C4-2B (cell line): ENCODE results near the gene RNF111.

Source experiments
- H3K27ac ChIP-seq: fragments of 450-650 bp; 2 replicates; pipeline ENCODE4 v1.5.1; 2017
- CTCF ChIP-seq: fragments of 450-650 bp; conservative IDR thresholded peaks from 2 replicates; pipeline ENCODE4 v1.5.1; 2017; ENCODE audit warnings: mild to moderate bottlenecking
- ZFX ChIP-seq: fragments of 450-650 bp; IDR thresholded peaks from 2 replicates; pipeline ENCODE4 v1.6.1; 2017

The RNF111 gene

GRCh38 chr15:59060348-59060747 lies 72.9 kb downstream of the RNF111 start:
- TF ChIP-seq CTCF: no peak
- TF ChIP-seq ZFX: no peak
- no peak overlapping the region for H3K27ac ChIP-seq

GRCh38 chr15:59063042-59063441 lies 75.6 kb downstream of the RNF111 start:
- no peak overlapping the region for H3K27ac ChIP-seq
- TF ChIP-seq CTCF (no peak), ZFX (no peak)

- TF ChIP-seq CTCF: no peak
These were observed 82.0 kb downstream of the RNF111 start for GRCh38 chr15:59069430-59069829.

GRCh38 chr15:59074607-59075006 lies 87.1 kb downstream of the RNF111 start:
- no peak overlapping the region for H3K27ac ChIP-seq
- TF ChIP-seq ZFX (no peak), CTCF (no peak)

More at GRCh38 chr15:59069430-59069829, 82.0 kb downstream of the RNF111 start:
- H3K27ac ChIP-seq: no peak overlapping the region

GRCh38 chr15:59087731-59088130 lies 100.3 kb downstream of the RNF111 start:
- H3K27ac ChIP-seq: no peak overlapping the region
- no peak for TF ChIP-seq ZFX
- no peak for TF ChIP-seq CTCF

GRCh38 chr15:59094077-59094476 lies 106.6 kb downstream of the RNF111 start:
- TF ChIP-seq ZFX: no peak
- no peak for TF ChIP-seq CTCF
- no peak overlapping the region for H3K27ac ChIP-seq

GRCh38 chr15:59096429-59096828 lies 109.0 kb downstream of the RNF111 start:
- no peak overlapping the region for H3K27ac ChIP-seq
- TF ChIP-seq CTCF: no peak
- no peak for TF ChIP-seq ZFX
